Spleen (tissue), 11 donors: ENCODE results near the gene TXNL1. TPM values are rescaled to one million over a fixed set of nuclear protein-coding genes. Genes with fewer than 3 reads are reported as not detected.

ENCODE experiments used
- DNase-seq: peaks from one replicate; pipeline ENCODE4 v3.0.0-alpha.2; 2020
- H3K27ac ChIP-seq, 8 donors: fragments of 200-600 bp; sonication (generic) in 7 of 8; 1 replicate in 4 of 8; 2 replicates in 4 of 8; pipeline versions ENCODE4 v1.5.0 to v1.8.0; 2016 to 2021; ENCODE audit warnings: inconsistent platforms in 4 of 8, mild to moderate bottlenecking in 4 of 8, moderate library complexity in 1 of 8
- H3K27me3 ChIP-seq, 7 donors: fragments of 200-600 bp; sonication (generic) in 6 of 7; replicated peaks in 1 of 7; 1 replicate in 4 of 7; 2 replicates in 3 of 7; pipeline versions ENCODE4 v1.5.0 to v1.8.0; 2016 to 2021; ENCODE audit warnings: inconsistent platforms in 3 of 7, mild to moderate bottlenecking in 1 of 7
- H3K36me3 ChIP-seq, 6 donors: fragments of 200-600 bp; sonication (generic) in 5 of 6; 1 replicate in 4 of 6; 2 replicates in 2 of 6; pipeline versions ENCODE4 v1.5.0 to v1.8.0; 2016 to 2021; ENCODE audit warnings: inconsistent platforms in 2 of 6
- H3K4me1 ChIP-seq, 6 donors: fragments of 200-600 bp; sonication (generic) in 5 of 6; 1 replicate in 3 of 6; 2 replicates in 3 of 6; pipeline versions ENCODE4 v1.5.0 to v1.8.0; 2016 to 2021; ENCODE audit warnings: inconsistent platforms in 3 of 6
- H3K4me3 ChIP-seq, 8 donors: fragments of 200-600 bp; sonication (generic) in 7 of 8; 1 replicate in 4 of 8; 2 replicates in 4 of 8; pipeline versions ENCODE4 v1.5.0 to v1.8.0; 2016 to 2021; ENCODE audit warnings: inconsistent platforms in 4 of 8, mild to moderate bottlenecking in 4 of 8, moderate library complexity in 2 of 8
- H3K9me3 ChIP-seq, 8 donors: fragments of 200-600 bp; sonication (generic) in 7 of 8; 1 replicate in 4 of 8; 2 replicates in 4 of 8; pipeline versions ENCODE4 v1.5.0 to v1.8.0; 2016 to 2021; ENCODE audit warnings: inconsistent platforms in 4 of 8
- CTCF ChIP-seq, 11 experiments: fragments of 200-600 bp in 7 of 11; fragments of 450-650 bp in 4 of 11; sonication (generic) in 4 of 11; IDR thresholded peaks in 8 of 11; conservative IDR thresholded peaks in 3 of 11; 1 replicate in 7 of 11; 2 replicates in 4 of 11; pipeline versions ENCODE4 v1.4.0 to v1.8.0; 2016 to 2021; ENCODE audit warnings: antibody characterized with exemption in 11 of 11, inconsistent platforms in 4 of 11, mild to moderate bottlenecking in 1 of 11
- POLR2A ChIP-seq, 3 donors: fragments of 450-650 bp; IDR thresholded peaks; one replicate each; pipeline ENCODE4 v1.5.1; 2017; ENCODE audit warnings: antibody characterized with exemption in 3 of 3, mild to moderate bottlenecking in 1 of 3
- POLR2AphosphoS5 ChIP-seq, 3 donors: sonication (generic); formaldehyde crosslinking; IDR thresholded peaks; one replicate each; pipeline ENCODE4 v1.5.1; 2017; ENCODE audit warnings: antibody characterized with exemption in 3 of 3
- WGBS, 5 donors: extraction: QIAGEN DNeasy Blood & Tissue Kit in 3 of 5; methylation state at CpG; one replicate each; pipeline versions ENCODE4 v1.1.5 to v1.1.7; 2013 to 2018; 5-methylcytosine and 5-hydroxymethylcytosine counted together
- intact Hi-C: fragments of 100-400 bp; cut with DNase I; formaldehyde crosslinking; loops from one replicate; pipeline ENCODE4 v1.15.0; 2023; ENCODE audit warnings: low total_unique reads
- polyA plus RNA-seq, 3 donors: library from polyadenylated mRNA; stranded (reverse); fragments of 200-250 nt; gene quantifications; one replicate each; pipeline ENCODE4 v1.2.1, GENCODE V29; 2013
- total RNA-seq, 7 donors: library from RNA; depleted of rRNA in 3 of 7; stranded (reverse); fragments of >200 nt in 3 of 7; fragmentation: NEBNext Ultra II Directional in 4 of 7; extraction: Animal tissue kit (Norgen Biotek cat#: 25700) in 4 of 7; gene quantifications; one replicate each; pipeline versions ENCODE4 v1.1.0 to v1.2.1, GENCODE V29; 2016 to 2021
- donor health status: healthy with polysubstance abuse.
- donor health status: DM: no; HTN: no; CAD: no; lungs with moderate emphysema.
- donor health status: DM: no; HTN: no; CAD: no.
- donor health status: Bipolar disorder and iron deficiency.
- donor health status: healthy.
- donor health status: DM: no; HTN: no; CAD: no.
- donor health status: DM: yes; HTN: yes; CAD: no.

Gene TXNL1
- total and polyA plus RNA-seq, 10 donors: 35.5 to 61.0 (median 47.2) TPM

DNA sequence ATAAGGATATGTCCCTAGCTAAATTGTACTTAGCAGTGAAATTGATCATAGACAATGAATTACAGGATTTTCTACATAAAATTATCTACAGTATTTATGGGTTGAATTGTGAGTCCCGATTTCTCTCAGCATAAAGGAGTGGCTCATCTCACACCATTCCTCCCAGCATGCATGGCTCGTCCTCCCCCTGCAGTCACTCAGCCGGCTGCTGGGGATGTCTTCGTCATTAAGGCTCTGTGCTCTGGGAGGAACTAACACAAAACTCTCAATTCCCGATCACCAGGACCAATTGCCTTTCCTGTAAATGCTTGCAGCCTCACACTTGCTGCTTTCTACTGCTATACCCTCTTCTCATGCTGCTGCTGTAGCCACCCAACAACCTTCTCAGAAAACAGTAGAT is 75.9 kb downstream of the TXNL1 start:
- no peaks in the 10 kb centered on the region for H3K36me3 ChIP-seq
- peaks cover 0 to 20% (median 7%) of the 10 kb centered on the region in 6 donors for H3K4me1 ChIP-seq
- H3K27ac ChIP-seq: peak overlapping the region in 3 of 8 donors; percentile 10 to 52 (median 26)
- TF ChIP-seq CTCF (IDR thresholded peaks at IDR 0.05 in 8 of 11, conservative IDR thresholded peaks at IDR 0.05 in 3 of 11) (no peak), POLR2AphosphoS5 (IDR thresholded peaks at IDR 0.05) (no peak), POLR2A (IDR thresholded peaks at IDR 0.05) (no peak)
- H3K27me3 ChIP-seq: peaks cover 0 to 4% (median 0%) of the 10 kb centered on the region in 7 donors
- H3K9me3 ChIP-seq: no peaks in the 10 kb centered on the region
- H3K4me3 ChIP-seq: no peak overlapping the region
- 79 to 95% (median 84%) methylated on average over 5 of the region's 5 CpGs for WGBS, 5 donors
- intact Hi-C loops: no loop called here
- DNase-seq: no peak

- H3K27me3 ChIP-seq: peaks cover 0 to 4% (median 0%) of the 10 kb centered on the region in 7 donors
- no peaks in the 10 kb centered on the region for H3K9me3 ChIP-seq
- H3K27ac ChIP-seq: no peak overlapping the region
- no peaks in the 10 kb centered on the region for H3K36me3 ChIP-seq
- DNase-seq: no peak
- TF ChIP-seq POLR2A (IDR thresholded peaks at IDR 0.05): no peak
- TF ChIP-seq CTCF (IDR thresholded peaks at IDR 0.05 in 8 of 11, conservative IDR thresholded peaks at IDR 0.05 in 3 of 11): no peak
- TF ChIP-seq POLR2AphosphoS5 (IDR thresholded peaks at IDR 0.05): no peak
- H3K4me3 ChIP-seq: no peak overlapping the region
- 67 to 83% (median 76%) methylated on average over 2 of the region's 2 CpGs for WGBS, 5 donors
- H3K4me1 ChIP-seq: peaks cover 0 to 18% (median 7%) of the 10 kb centered on the region in 6 donors
- intact Hi-C loops: no loop called here
Measured at GRCh38 chr18:56560992-56561391, 77.4 kb downstream of the TXNL1 start.

DNA sequence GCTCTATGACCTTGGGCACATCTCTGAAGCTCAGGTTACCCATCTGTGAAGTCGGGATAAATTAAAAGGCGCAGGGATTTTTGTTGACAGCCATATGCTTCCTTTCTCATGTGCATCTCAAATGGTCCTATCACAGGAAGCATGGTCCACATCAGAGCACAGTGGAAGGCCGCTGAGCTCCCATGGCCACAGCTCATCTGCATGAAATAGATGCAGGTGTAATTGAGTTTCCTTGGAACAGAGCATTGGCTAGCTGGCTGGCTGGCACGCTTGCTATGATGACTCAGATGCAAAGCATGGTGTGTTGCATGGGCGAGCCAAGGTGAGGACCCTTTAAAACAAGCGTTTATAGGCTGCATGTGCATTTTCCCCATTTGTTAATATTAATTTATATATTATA is 79.3 kb downstream of the TXNL1 start:
- TF ChIP-seq CTCF (IDR thresholded peaks at IDR 0.05 in 8 of 11, conservative IDR thresholded peaks at IDR 0.05 in 3 of 11): no peak
- no peak for TF ChIP-seq POLR2AphosphoS5 (IDR thresholded peaks at IDR 0.05)
- TF ChIP-seq POLR2A (IDR thresholded peaks at IDR 0.05): no peak
- H3K4me1 ChIP-seq: no peaks in the 10 kb centered on the region
- no peak overlapping the region for H3K27ac ChIP-seq
- H3K27me3 ChIP-seq: peaks cover 0 to 4% (median 0%) of the 10 kb centered on the region in 7 donors
- no peaks in the 10 kb centered on the region for H3K36me3 ChIP-seq
- no peak overlapping the region for H3K4me3 ChIP-seq
- WGBS, 5 donors: 89 to 94% (median 93%) methylated on average over 6 of the region's 6 CpGs
- H3K9me3 ChIP-seq: no peaks in the 10 kb centered on the region
- intact Hi-C loops: no loop called here
- no peak for DNase-seq

GRCh38 chr18:56556907-56557306 is 81.5 kb downstream of the TXNL1 start:
- Histone ChIP-seq H3K27ac (no peak overlapping the region), H3K9me3 (no peaks in the 10 kb centered on the region), H3K4me1 (no peaks in the 10 kb centered on the region), H3K36me3 (no peaks in the 10 kb centered on the region), H3K27me3 (peaks cover 0 to 4% (median 0%) of the 10 kb centered on the region in 7 donors), H3K4me3 (no peak overlapping the region)
- DNase-seq: no peak
- intact Hi-C loops: no loop called here
- TF ChIP-seq CTCF (IDR thresholded peaks at IDR 0.05 in 8 of 11, conservative IDR thresholded peaks at IDR 0.05 in 3 of 11) (no peak), POLR2AphosphoS5 (IDR thresholded peaks at IDR 0.05) (no peak), POLR2A (IDR thresholded peaks at IDR 0.05) (no peak)
- WGBS, 5 donors: 88 to 97% (median 91%) methylated on average over 1 of the region's 1 CpG
